ENCODE measurements around the gene KLHL36.

GRCh38 chr16:84675423-84675822, 27.1 kb downstream of the KLHL36 start:
- TF ChIP-seq CTCF (IDR thresholded peaks at IDR 0.05): no peak
- no peak for TF ChIP-seq POLR2A (IDR thresholded peaks at IDR 0.05)

All from lower leg skin (tissue), 3 donors.